Measurements from ENCODE around the gene C16orf86.

Gene C16orf86

DNA sequence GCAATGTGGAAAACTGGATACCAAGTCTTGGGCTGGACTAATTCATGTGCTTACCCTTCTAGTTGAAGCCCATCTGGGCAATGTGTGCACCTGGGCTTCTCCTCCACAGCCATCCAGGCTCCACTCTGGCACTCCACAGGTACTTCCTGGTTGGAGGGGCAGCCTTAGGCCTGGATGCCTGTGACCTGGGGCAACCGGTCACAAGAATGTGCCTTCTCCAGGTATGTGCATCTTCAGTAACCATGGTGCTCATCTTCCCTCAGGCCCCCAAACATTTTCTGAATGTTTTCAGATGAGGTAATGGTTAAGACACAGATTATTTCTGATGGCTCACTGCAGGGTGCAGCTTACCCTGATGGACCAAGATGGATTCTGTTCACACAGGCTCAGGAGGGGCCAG lies 11.1 kb downstream of the C16orf86 start (continued):
- TF ChIP-seq, protein P1, sequence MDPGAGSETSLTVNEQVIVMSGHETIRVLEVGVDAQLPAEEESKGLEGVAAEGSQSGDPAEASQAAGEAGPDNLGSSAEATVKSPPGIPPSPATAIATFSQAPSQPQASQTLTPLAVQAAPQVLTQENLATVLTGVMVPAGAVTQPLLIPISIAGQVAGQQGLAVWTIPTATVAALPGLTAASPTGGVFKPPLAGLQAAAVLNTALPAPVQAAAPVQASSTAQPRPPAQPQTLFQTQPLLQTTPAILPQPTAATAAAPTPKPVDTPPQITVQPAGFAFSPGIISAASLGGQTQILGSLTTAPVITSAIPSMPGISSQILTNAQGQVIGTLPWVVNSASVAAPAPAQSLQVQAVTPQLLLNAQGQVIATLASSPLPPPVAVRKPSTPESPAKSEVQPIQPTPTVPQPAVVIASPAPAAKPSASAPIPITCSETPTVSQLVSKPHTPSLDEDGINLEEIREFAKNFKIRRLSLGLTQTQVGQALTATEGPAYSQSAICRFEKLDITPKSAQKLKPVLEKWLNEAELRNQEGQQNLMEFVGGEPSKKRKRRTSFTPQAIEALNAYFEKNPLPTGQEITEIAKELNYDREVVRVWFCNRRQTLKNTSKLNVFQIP (CRISPR knock-in tag; IDR thresholded peaks at IDR 0.05; ENCODE audit: borderline replicate concordance, low read depth): no peak
- TF ChIP-seq OSR1 (CRISPR knock-in tag; IDR thresholded peaks at IDR 0.05): no peak
- no peak for TF ChIP-seq GLIS3 (CRISPR knock-in tag; IDR thresholded peaks at IDR 0.05)
- no peak for TF ChIP-seq ZNF8 (CRISPR knock-in tag; IDR thresholded peaks at IDR 0.05)
- no peak for TF ChIP-seq ZNF70 (CRISPR knock-in tag; IDR thresholded peaks at IDR 0.05)
- TF ChIP-seq ESRRG (CRISPR knock-in tag; IDR thresholded peaks at IDR 0.05): no peak

DNA sequence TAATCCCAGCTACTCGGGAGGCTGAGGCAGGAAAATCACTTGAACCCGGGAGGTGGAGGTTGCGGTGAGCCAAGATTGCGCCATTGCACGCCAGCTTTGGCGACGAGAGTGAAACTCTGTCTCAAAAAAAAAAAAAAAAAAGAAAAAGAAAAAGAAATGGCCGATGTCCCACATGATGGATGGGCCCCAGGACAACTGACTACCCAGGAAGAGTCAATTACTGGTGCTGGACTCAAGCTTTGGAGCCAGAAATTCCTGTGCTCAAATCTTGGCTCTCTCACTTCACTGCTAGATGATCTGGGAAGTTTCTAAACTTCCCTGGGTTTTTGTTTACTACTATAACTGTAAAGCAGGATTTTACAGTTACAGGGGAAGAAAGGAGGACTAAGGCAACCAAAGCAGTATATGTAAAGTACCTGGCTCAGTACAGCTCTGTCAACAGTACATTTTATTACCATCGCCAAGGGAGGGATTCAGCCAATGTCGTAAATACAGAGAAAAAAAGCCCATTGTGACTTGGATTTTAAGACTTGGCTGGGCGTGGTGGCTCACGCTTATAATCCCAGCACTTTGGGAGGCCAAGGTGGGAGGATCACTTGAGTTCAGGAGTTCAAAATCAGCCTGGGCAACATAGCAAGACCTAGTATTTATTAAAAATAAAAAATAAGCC lies 11.9 kb downstream of the C16orf86 start:
- ATAC-seq: no peak
- no peak for TF ChIP-seq PPARA (CRISPR knock-in tag; IDR thresholded peaks at IDR 0.05; ENCODE audit: borderline replicate concordance)
- no peak for TF ChIP-seq ZNF565 (CRISPR knock-in tag; conservative IDR thresholded peaks at IDR 0.05; ENCODE audit: low read depth)

- TF ChIP-seq OSR1 (CRISPR knock-in tag; IDR thresholded peaks at IDR 0.05) (no peak), ARNTL (CRISPR knock-in tag; IDR thresholded peaks at IDR 0.05; ENCODE audit: borderline replicate concordance, low read depth) (no peak), TCF4 (CRISPR knock-in tag; IDR thresholded peaks at IDR 0.05; ENCODE audit: borderline replicate concordance) (no peak), BACH2 (CRISPR knock-in tag; IDR thresholded peaks at IDR 0.05; ENCODE audit: borderline replicate concordance) (no peak), ZNF70 (CRISPR knock-in tag; IDR thresholded peaks at IDR 0.05) (no peak), ZNF8 (CRISPR knock-in tag; IDR thresholded peaks at IDR 0.05) (no peak), PPARA (CRISPR knock-in tag; IDR thresholded peaks at IDR 0.05; ENCODE audit: borderline replicate concordance) (no peak), ZC3H10 (CRISPR knock-in tag; IDR thresholded peaks at IDR 0.05) (no peak), RARB (CRISPR knock-in tag; IDR thresholded peaks at IDR 0.05) (no peak), ZNF565 (CRISPR knock-in tag; conservative IDR thresholded peaks at IDR 0.05; ENCODE audit: low read depth) (no peak), CSRNP3 (CRISPR knock-in tag; IDR thresholded peaks at IDR 0.05) (no peak), SNAI2 (CRISPR knock-in tag; IDR thresholded peaks at IDR 0.05) (no peak), TOX (CRISPR knock-in tag; IDR thresholded peaks at IDR 0.05; ENCODE audit: borderline replicate concordance) (no peak), ZFP3 (CRISPR knock-in tag; IDR thresholded peaks at IDR 0.05) (no peak)
- TF ChIP-seq, protein P2, sequence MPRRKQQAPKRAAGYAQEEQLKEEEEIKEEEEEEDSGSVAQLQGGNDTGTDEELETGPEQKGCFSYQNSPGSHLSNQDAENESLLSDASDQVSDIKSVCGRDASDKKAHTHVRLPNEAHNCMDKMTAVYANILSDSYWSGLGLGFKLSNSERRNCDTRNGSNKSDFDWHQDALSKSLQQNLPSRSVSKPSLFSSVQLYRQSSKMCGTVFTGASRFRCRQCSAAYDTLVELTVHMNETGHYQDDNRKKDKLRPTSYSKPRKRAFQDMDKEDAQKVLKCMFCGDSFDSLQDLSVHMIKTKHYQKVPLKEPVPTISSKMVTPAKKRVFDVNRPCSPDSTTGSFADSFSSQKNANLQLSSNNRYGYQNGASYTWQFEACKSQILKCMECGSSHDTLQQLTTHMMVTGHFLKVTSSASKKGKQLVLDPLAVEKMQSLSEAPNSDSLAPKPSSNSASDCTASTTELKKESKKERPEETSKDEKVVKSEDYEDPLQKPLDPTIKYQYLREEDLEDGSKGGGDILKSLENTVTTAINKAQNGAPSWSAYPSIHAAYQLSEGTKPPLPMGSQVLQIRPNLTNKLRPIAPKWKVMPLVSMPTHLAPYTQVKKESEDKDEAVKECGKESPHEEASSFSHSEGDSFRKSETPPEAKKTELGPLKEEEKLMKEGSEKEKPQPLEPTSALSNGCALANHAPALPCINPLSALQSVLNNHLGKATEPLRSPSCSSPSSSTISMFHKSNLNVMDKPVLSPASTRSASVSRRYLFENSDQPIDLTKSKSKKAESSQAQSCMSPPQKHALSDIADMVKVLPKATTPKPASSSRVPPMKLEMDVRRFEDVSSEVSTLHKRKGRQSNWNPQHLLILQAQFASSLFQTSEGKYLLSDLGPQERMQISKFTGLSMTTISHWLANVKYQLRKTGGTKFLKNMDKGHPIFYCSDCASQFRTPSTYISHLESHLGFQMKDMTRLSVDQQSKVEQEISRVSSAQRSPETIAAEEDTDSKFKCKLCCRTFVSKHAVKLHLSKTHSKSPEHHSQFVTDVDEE (CRISPR knock-in tag; IDR thresholded peaks at IDR 0.05): no peak
- ATAC-seq: no peak
Measured at GRCh38 chr16:67679935-67680897, 13.6 kb downstream of the C16orf86 start.

GRCh38 chr16:67683767-67684166 lies 17.2 kb downstream of the C16orf86 start:
- ATAC-seq: no peak
- TF ChIP-seq ZNF8 (CRISPR knock-in tag; IDR thresholded peaks at IDR 0.05): no peak
- TF ChIP-seq, protein P2 (CRISPR knock-in tag; IDR thresholded peaks at IDR 0.05): no peak
- no peak for TF ChIP-seq TOX (CRISPR knock-in tag; IDR thresholded peaks at IDR 0.05; ENCODE audit: borderline replicate concordance)
- TF ChIP-seq PPARA (CRISPR knock-in tag; IDR thresholded peaks at IDR 0.05; ENCODE audit: borderline replicate concordance): no peak
- TF ChIP-seq ZC3H10 (CRISPR knock-in tag; IDR thresholded peaks at IDR 0.05): no peak
- TF ChIP-seq ZFP30 (CRISPR knock-in tag; IDR thresholded peaks at IDR 0.05): no peak
- no peak for TF ChIP-seq CREB5 (CRISPR knock-in tag; IDR thresholded peaks at IDR 0.05; ENCODE audit: low read depth)
- no peak for TF ChIP-seq RARB (CRISPR knock-in tag; IDR thresholded peaks at IDR 0.05)
- no peak for TF ChIP-seq ISL1 (CRISPR knock-in tag; IDR thresholded peaks at IDR 0.05)
- TF ChIP-seq CSRNP3 (CRISPR knock-in tag; IDR thresholded peaks at IDR 0.05): no peak

All from SK-N-SH treated with all-trans-retinoic acid at 6 μM for 48 hours (cell line).